ENCODE data around the gene TGM5. TPM values are rescaled to one million over a fixed set of nuclear protein-coding genes. Genes with fewer than 3 reads are reported as not detected.

Gene TGM5
- total and polyA plus RNA-seq, 2 experiments from 2014 or later = not detected

- Mint-ChIP-seq H3K27ac (no peak overlapping the region), H3K27me3 (ENCODE audit: insufficient read depth, low read depth, poor library complexity) (peaks cover 2% of the 10 kb centered on the region)
These were observed 45.3 kb downstream of the TGM5 start for GRCh38 chr15:43221422-43221821.

More at GRCh38 chr15:43221422-43221821, 45.3 kb downstream of the TGM5 start:
- H3K36me3 Mint-ChIP-seq (ENCODE audit: low read depth) = no peaks in the 10 kb centered on the region
- H3K27ac ChIP-seq (ENCODE audit: low read depth) = no peak overlapping the region
- H3K4me3 ChIP-seq = no peak overlapping the region
- no peaks in the 10 kb centered on the region for H3K9me2 ChIP-seq (ENCODE audit: insufficient read depth)
- H3K27me3 ChIP-seq (ENCODE audit: insufficient read depth) = no peaks in the 10 kb centered on the region
- H3K4me2 ChIP-seq = no peak overlapping the region
- H3K4me1 ChIP-seq (ENCODE audit: insufficient read depth) = no peaks in the 10 kb centered on the region
- no peaks in the 10 kb centered on the region for H3K79me2 ChIP-seq (replicated peaks; ENCODE audit: insufficient read depth)
- ATAC-seq (no peak), DNase-seq (ENCODE audit: low spot score) (no peak)
- H3K4me3 Mint-ChIP-seq = no peak overlapping the region
- H3K9me3 Mint-ChIP-seq = no peaks in the 10 kb centered on the region
- TF ChIP-seq CREB1 (CRISPR knock-in tag; IDR thresholded peaks at IDR 0.05; ENCODE audit: low read depth) = no peak
- TF ChIP-seq STAT1 (IDR thresholded peaks at IDR 0.05; ENCODE audit: unreplicated experiment) = no peak
- no peak for TF ChIP-seq JUNB (IDR thresholded peaks at IDR 0.05; ENCODE audit: unreplicated experiment)
- TF ChIP-seq, protein P1, sequence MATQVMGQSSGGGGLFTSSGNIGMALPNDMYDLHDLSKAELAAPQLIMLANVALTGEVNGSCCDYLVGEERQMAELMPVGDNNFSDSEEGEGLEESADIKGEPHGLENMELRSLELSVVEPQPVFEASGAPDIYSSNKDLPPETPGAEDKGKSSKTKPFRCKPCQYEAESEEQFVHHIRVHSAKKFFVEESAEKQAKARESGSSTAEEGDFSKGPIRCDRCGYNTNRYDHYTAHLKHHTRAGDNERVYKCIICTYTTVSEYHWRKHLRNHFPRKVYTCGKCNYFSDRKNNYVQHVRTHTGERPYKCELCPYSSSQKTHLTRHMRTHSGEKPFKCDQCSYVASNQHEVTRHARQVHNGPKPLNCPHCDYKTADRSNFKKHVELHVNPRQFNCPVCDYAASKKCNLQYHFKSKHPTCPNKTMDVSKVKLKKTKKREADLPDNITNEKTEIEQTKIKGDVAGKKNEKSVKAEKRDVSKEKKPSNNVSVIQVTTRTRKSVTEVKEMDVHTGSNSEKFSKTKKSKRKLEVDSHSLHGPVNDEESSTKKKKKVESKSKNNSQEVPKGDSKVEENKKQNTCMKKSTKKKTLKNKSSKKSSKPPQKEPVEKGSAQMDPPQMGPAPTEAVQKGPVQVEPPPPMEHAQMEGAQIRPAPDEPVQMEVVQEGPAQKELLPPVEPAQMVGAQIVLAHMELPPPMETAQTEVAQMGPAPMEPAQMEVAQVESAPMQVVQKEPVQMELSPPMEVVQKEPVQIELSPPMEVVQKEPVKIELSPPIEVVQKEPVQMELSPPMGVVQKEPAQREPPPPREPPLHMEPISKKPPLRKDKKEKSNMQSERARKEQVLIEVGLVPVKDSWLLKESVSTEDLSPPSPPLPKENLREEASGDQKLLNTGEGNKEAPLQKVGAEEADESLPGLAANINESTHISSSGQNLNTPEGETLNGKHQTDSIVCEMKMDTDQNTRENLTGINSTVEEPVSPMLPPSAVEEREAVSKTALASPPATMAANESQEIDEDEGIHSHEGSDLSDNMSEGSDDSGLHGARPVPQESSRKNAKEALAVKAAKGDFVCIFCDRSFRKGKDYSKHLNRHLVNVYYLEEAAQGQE (IDR thresholded peaks at IDR 0.05; ENCODE audit: unreplicated experiment) = no peak
- no peak for TF ChIP-seq CTCF (conservative IDR thresholded peaks at IDR 0.05; ENCODE audit: low read depth in 2 of 2)
- TF ChIP-seq ETS1 (IDR thresholded peaks at IDR 0.05) = no peak
- TF ChIP-seq EZH2 (IDR thresholded peaks at IDR 0.05; ENCODE audit: low read depth, unreplicated experiment) = no peak
- TF ChIP-seq, protein P2, sequence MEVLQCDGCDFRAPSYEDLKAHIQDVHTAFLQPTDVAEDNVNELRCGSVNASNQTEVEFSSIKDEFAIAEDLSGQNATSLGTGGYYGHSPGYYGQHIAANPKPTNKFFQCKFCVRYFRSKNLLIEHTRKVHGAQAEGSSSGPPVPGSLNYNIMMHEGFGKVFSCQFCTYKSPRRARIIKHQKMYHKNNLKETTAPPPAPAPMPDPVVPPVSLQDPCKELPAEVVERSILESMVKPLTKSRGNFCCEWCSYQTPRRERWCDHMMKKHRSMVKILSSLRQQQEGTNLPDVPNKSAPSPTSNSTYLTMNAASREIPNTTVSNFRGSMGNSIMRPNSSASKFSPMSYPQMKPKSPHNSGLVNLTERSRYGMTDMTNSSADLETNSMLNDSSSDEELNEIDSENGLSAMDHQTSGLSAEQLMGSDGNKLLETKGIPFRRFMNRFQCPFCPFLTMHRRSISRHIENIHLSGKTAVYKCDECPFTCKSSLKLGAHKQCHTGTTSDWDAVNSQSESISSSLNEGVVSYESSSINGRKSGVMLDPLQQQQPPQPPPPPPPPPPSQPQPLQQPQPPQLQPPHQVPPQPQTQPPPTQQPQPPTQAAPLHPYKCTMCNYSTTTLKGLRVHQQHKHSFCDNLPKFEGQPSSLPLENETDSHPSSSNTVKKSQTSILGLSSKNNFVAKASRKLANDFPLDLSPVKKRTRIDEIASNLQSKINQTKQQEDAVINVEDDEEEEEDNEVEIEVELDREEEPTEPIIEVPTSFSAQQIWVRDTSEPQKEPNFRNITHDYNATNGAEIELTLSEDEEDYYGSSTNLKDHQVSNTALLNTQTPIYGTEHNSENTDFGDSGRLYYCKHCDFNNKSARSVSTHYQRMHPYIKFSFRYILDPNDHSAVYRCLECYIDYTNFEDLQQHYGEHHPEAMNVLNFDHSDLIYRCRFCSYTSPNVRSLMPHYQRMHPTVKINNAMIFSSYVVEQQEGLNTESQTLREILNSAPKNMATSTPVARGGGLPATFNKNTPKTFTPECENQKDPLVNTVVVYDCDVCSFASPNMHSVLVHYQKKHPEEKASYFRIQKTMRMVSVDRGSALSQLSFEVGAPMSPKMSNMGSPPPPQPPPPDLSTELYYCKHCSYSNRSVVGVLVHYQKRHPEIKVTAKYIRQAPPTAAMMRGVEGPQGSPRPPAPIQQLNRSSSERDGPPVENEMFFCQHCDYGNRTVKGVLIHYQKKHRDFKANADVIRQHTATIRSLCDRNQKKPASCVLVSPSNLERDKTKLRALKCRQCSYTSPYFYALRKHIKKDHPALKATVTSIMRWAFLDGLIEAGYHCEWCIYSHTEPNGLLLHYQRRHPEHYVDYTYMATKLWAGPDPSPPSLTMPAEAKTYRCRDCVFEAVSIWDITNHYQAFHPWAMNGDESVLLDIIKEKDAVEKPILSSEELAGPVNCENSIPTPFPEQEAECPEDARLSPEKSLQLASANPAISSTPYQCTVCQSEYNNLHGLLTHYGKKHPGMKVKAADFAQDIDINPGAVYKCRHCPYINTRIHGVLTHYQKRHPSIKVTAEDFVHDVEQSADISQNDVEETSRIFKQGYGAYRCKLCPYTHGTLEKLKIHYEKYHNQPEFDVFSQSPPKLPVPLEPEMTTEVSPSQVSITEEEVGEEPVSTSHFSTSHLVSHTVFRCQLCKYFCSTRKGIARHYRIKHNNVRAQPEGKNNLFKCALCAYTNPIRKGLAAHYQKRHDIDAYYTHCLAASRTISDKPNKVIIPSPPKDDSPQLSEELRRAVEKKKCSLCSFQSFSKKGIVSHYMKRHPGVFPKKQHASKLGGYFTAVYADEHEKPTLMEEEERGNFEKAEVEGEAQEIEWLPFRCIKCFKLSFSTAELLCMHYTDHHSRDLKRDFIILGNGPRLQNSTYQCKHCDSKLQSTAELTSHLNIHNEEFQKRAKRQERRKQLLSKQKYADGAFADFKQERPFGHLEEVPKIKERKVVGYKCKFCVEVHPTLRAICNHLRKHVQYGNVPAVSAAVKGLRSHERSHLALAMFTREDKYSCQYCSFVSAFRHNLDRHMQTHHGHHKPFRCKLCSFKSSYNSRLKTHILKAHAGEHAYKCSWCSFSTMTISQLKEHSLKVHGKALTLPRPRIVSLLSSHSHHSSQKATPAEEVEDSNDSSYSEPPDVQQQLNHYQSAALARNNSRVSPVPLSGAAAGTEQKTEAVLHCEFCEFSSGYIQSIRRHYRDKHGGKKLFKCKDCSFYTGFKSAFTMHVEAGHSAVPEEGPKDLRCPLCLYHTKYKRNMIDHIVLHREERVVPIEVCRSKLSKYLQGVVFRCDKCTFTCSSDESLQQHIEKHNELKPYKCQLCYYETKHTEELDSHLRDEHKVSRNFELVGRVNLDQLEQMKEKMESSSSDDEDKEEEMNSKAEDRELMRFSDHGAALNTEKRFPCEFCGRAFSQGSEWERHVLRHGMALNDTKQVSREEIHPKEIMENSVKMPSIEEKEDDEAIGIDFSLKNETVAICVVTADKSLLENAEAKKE (CRISPR knock-in tag; IDR thresholded peaks at IDR 0.05) = no peak
- TF ChIP-seq NANOG (IDR thresholded peaks at IDR 0.05; ENCODE audit: borderline replicate concordance) = no peak
- no peaks in the 10 kb centered on the region for H3K36me3 ChIP-seq (ENCODE audit: insufficient read depth)
- no peak overlapping the region for H2AFZ ChIP-seq
- no peaks in the 10 kb centered on the region for H3F3A ChIP-seq (replicated peaks; ENCODE audit: low read depth)
- peaks cover 6% of the 10 kb centered on the region for H3K4me1 Mint-ChIP-seq
- H4K20me1 ChIP-seq (replicated peaks; ENCODE audit: insufficient read depth) = no peaks in the 10 kb centered on the region
